SU-DHL-6 (cell line): ENCODE data around the gene POLR3G.

Experiments
- H2AFZ ChIP-seq: fragments of 200-600 bp; sonication (generic); 2 replicates; pipeline ENCODE4 v1.6.1; 2014; ENCODE audit warnings: low read depth, mild to moderate bottlenecking, moderate library complexity, mixed read lengths, antibody characterized with exemption, low read length; ENCODE audit not compliant: severe bottlenecking
- H3F3A ChIP-seq: fragments of 200-600 bp; shearing (Covaris generic); 2 replicates; pipeline ENCODE4 v1.6.0; 2016; ENCODE audit warnings: antibody characterized with exemption, mild to moderate bottlenecking; ENCODE audit not compliant: insufficient read depth
- H3K27ac ChIP-seq: fragments of 200-600 bp; sonication (generic); 2 replicates; pipeline ENCODE4 v1.5.1; 2016; ENCODE audit warnings: low read depth, mild to moderate bottlenecking, low read length, moderate library complexity, mixed read lengths
- H3K27me3 ChIP-seq: fragments of 200-600 bp; sonication (generic), shearing (Covaris generic); 2 replicates; pipeline ENCODE4 v1.6.0; 2014; ENCODE audit warnings: mild to moderate bottlenecking, low read length
- H3K36me3 ChIP-seq: fragments of 200-600 bp; sonication (generic); 2 replicates; pipeline ENCODE4 v1.6.1; 2014; ENCODE audit warnings: mild to moderate bottlenecking, low read length, mixed read lengths
- H3K4me2 ChIP-seq: fragments of 300-600, 200-600 bp; shearing (Covaris generic), sonication (generic); 2 replicates; pipeline ENCODE4 v1.6.0; 2014; ENCODE audit warnings: low read length, low read depth, mild to moderate bottlenecking; ENCODE audit not compliant: poor library complexity, severe bottlenecking
- H3K4me3 ChIP-seq: fragments of 200-600 bp; sonication (generic); 2 replicates; pipeline ENCODE4 v1.5.1; 2014; ENCODE audit warnings: antibody characterized with exemption, low read length, mild to moderate bottlenecking, mixed read lengths; ENCODE audit not compliant: insufficient read depth, poor library complexity, severe bottlenecking
- H3K79me2 ChIP-seq: fragments of 200-600 bp; sonication (generic); 2 replicates; pipeline ENCODE4 v1.6.1; 2014; ENCODE audit warnings: mild to moderate bottlenecking, low read length, moderate library complexity; ENCODE audit not compliant: insufficient read depth
- H3K9ac ChIP-seq: fragments of 200-600 bp; sonication (generic); 2 replicates; pipeline ENCODE4 v1.7.0; 2014; ENCODE audit warnings: mild to moderate bottlenecking, low read length
- H3K9me2 ChIP-seq: fragments of 200-600 bp; sonication (generic); replicated peaks from 2 replicates; pipeline ENCODE4 v1.6.1; 2014; ENCODE audit warnings: low read length; ENCODE audit not compliant: insufficient read depth
- H3K9me3 ChIP-seq: fragments of 200-600 bp; sonication (generic); 2 replicates; pipeline ENCODE4 v1.6.1; 2014; ENCODE audit warnings: low read length, mixed read lengths; ENCODE audit not compliant: insufficient read depth
- H4K20me1 ChIP-seq: fragments of 200-600 bp; sonication (generic); 2 replicates; pipeline ENCODE4 v1.6.1; 2014; ENCODE audit warnings: low read depth, mild to moderate bottlenecking, antibody characterized with exemption, low read length, moderate library complexity, mixed read lengths
- CTCF ChIP-seq: fragments of 200-600 bp; sonication (generic); IDR thresholded peaks from one replicate; pipeline ENCODE4 v1.5.1; 2017; ENCODE audit warnings: antibody characterized with exemption, mild to moderate bottlenecking, low read length, moderate library complexity; ENCODE audit not compliant: insufficient read depth, poor library complexity, severe bottlenecking
- EZH2phosphoT487 ChIP-seq: fragments of 200-600 bp; sonication (generic), shearing (Covaris generic); conservative IDR thresholded peaks from 2 replicates; pipeline ENCODE4 v1.6.1; 2018; ENCODE audit warnings: mild to moderate bottlenecking, antibody characterized with exemption, low read length, moderate library complexity, mixed read lengths

Gene POLR3G

GRCh38 chr5:90475436-90475980 lies 844 bp downstream of the POLR3G start:
- 0 out of 2 replicates have a peak, but pooled peaks cover 4% of the 10 kb centered on the region for H3F3A ChIP-seq
- no peak for TF ChIP-seq CTCF
- TF ChIP-seq EZH2phosphoT487, result no peak
- H3K9ac ChIP-seq, result peak overlapping the region; percentile 82
- no peaks in the 10 kb centered on the region for H3K9me3 ChIP-seq
- H3K4me2 ChIP-seq, result peak overlapping the region; percentile 89
- peaks cover 81% of the 10 kb centered on the region for H3K79me2 ChIP-seq
- no peaks in the 10 kb centered on the region for H3K27me3 ChIP-seq
- peak overlapping the region; percentile 69 for H2AFZ ChIP-seq
- H4K20me1 ChIP-seq, result no peaks in the 10 kb centered on the region
- no peaks in the 10 kb centered on the region for H3K9me2 ChIP-seq
- H3K4me3 ChIP-seq, result peak overlapping the region; percentile 82
- H3K27ac ChIP-seq, result peak overlapping the region; percentile 18; the same call in 1 of the 2 replicates
- H3K36me3 ChIP-seq, result no peaks in the 10 kb centered on the region

GRCh38 chr5:90476391-90476790 lies 1.7 kb downstream of the POLR3G start:
- H3F3A ChIP-seq, result 0 out of 2 replicates have a peak, but pooled peaks cover 4% of the 10 kb centered on the region
- H3K36me3 ChIP-seq, result 0 out of 2 replicates have a peak, but pooled peaks cover 2% of the 10 kb centered on the region
- no peak overlapping the region for H2AFZ ChIP-seq
- peak overlapping the region; percentile 18; the same call in 1 of the 2 replicates for H3K27ac ChIP-seq
- peak overlapping the region; percentile 82 for H3K9ac ChIP-seq
- peak overlapping the region; percentile 89 for H3K4me2 ChIP-seq
- H3K9me2 ChIP-seq, result no peaks in the 10 kb centered on the region
- peak overlapping the region; percentile 82 for H3K4me3 ChIP-seq
- peaks cover 81% of the 10 kb centered on the region for H3K79me2 ChIP-seq
- H3K27me3 ChIP-seq, result no peaks in the 10 kb centered on the region
- H3K9me3 ChIP-seq, result no peaks in the 10 kb centered on the region
- no peak for TF ChIP-seq EZH2phosphoT487
- TF ChIP-seq CTCF, result no peak
- H4K20me1 ChIP-seq, result no peaks in the 10 kb centered on the region

GRCh38 chr5:90477073-90477472 lies 2.4 kb downstream of the POLR3G start:
- Histone ChIP-seq H3K27ac (no peak overlapping the region), H3K79me2 (peaks cover 78% of the 10 kb centered on the region), H3F3A (0 out of 2 replicates have a peak, but pooled peaks cover 4% of the 10 kb centered on the region), H3K27me3 (no peaks in the 10 kb centered on the region), H3K9ac (no peak overlapping the region), H3K9me2 (no peaks in the 10 kb centered on the region), H3K4me2 (peak overlapping the region; percentile 89), H3K4me3 (no peak overlapping the region), H3K9me3 (no peaks in the 10 kb centered on the region), H4K20me1 (no peaks in the 10 kb centered on the region), H2AFZ (no peak overlapping the region), H3K36me3 (0 out of 2 replicates have a peak, but pooled peaks cover 2% of the 10 kb centered on the region)
- TF ChIP-seq CTCF, result no peak
- no peak for TF ChIP-seq EZH2phosphoT487
